H1 (cell line): ENCODE results near the gene NR1I3. TPM values are rescaled to one million over a fixed set of nuclear protein-coding genes. Genes with fewer than 3 reads are reported as not detected.
A peak's percentile ranks its signal among the peaks of the same experiment; 100 is the strongest.

ENCODE experiments used
- ATF3 ChIP-seq: IDR thresholded peaks from 2 replicates; pipeline ENCODE4 v1.6.1; 2011; ENCODE audit warnings: low read depth, mild to moderate bottlenecking, low read length; ENCODE audit not compliant: insufficient read depth
- CBX5 ChIP-seq: fragments of 300-800, 300-1000 bp; sonication (generic); IDR thresholded peaks from 2 replicates; pipeline ENCODE4 v1.7.1; 2016; ENCODE audit warnings: antibody characterized with exemption, low read length, low read depth
- CEBPB ChIP-seq: IDR thresholded peaks from 2 replicates; pipeline ENCODE4 v1.6.1; 2012; ENCODE audit warnings: low read depth, low read length
- CHD1 ChIP-seq: IDR thresholded peaks from 2 replicates; pipeline ENCODE4 v1.6.1; 2012; ENCODE audit warnings: low read depth, low read length, improper control_type of control experiment
- CHD2 ChIP-seq: IDR thresholded peaks from 2 replicates; pipeline ENCODE4 v1.6.1; 2012; ENCODE audit warnings: low read length, improper control_type of control experiment
- CTBP2 ChIP-seq: IDR thresholded peaks from 2 replicates; pipeline ENCODE4 v1.7.0; 2011; ENCODE audit warnings: borderline replicate concordance, mild to moderate bottlenecking, moderate library complexity, mixed read lengths, low read length; ENCODE audit not compliant: insufficient read depth, insufficient read length
- E2F6 ChIP-seq: IDR thresholded peaks from 2 replicates; pipeline ENCODE4 v1.6.1; 2012; ENCODE audit warnings: inconsistent platforms
- GTF2F1 ChIP-seq: IDR thresholded peaks from 2 replicates; pipeline ENCODE4 v1.6.1; 2012; ENCODE audit warnings: low read depth, low read length, improper control_type of control experiment, borderline replicate concordance
- NANOG ChIP-seq: IDR thresholded peaks from 2 replicates; pipeline ENCODE4 v1.6.1; 2011; ENCODE audit warnings: low read length, low read depth, mild to moderate bottlenecking, inconsistent platforms; ENCODE audit not compliant: insufficient read depth, poor library complexity, severe bottlenecking
- PHF8 ChIP-seq: fragments of 200-600 bp; sonication (generic); conservative IDR thresholded peaks from 2 replicates; pipeline ENCODE4 v1.7.1; 2012; ENCODE audit warnings: low read depth, mild to moderate bottlenecking, inconsistent platforms, low read length, moderate library complexity
- RBBP5 ChIP-seq: IDR thresholded peaks from 2 replicates; pipeline ENCODE4 v1.7.1; 2012; ENCODE audit warnings: low read depth, mild to moderate bottlenecking, inconsistent platforms, low read length, moderate library complexity, borderline replicate concordance
- SP1 ChIP-seq: IDR thresholded peaks from 2 replicates; pipeline ENCODE4 v1.6.1; 2011; ENCODE audit warnings: low read depth, low read length
- SP2 ChIP-seq: IDR thresholded peaks from 2 replicates; pipeline ENCODE4 v1.6.1; 2012; ENCODE audit warnings: mild to moderate bottlenecking, low read length, inconsistent platforms
- SUZ12 ChIP-seq: fragments of 200-600 bp; sonication (generic); IDR thresholded peaks from 2 replicates; pipeline ENCODE4 v1.6.1; 2012; ENCODE audit warnings: mild to moderate bottlenecking, inconsistent platforms, low read length, moderate library complexity, mixed read lengths
- TAF1 ChIP-seq: IDR thresholded peaks from 2 replicates; pipeline ENCODE4 v1.6.1; 2011; ENCODE audit warnings: mild to moderate bottlenecking, low read depth, low read length
- TCF12 ChIP-seq: IDR thresholded peaks from 2 replicates; pipeline ENCODE4 v1.6.1; 2011; ENCODE audit warnings: low read depth, mild to moderate bottlenecking, low read length
- polyA plus RNA-seq, 7 experiments: library from polyadenylated mRNA; depleted of rRNA in 3 of 7; stranded (reverse) in 5 of 7; unstranded in 2 of 7; fragments of >200 nt in 5 of 7; fragments of 200-250 nt in 2 of 7; gene quantifications; 1 replicate in 5 of 7; 2 replicates in 1 of 7; 4 replicates in 1 of 7; pipeline versions ENCODE4 v1.2.1 to v1.2.3, GENCODE V29; 2011 to 2013; ENCODE audit warnings: missing spikeins in 2 of 7, mixed read lengths in 2 of 7
- total RNA-seq: library from RNA; stranded (reverse); fragmentation: NEBNext Ultra II Directional; extraction: Animal tissue kit (Norgen Biotek cat#: 25700); gene quantifications from 2 replicates; pipeline ENCODE4 v1.2.1, GENCODE V29; 2021
- TF ChIP-seq, protein P1 (sequence below): IDR thresholded peaks from 2 replicates; pipeline ENCODE4 v1.6.1; 2012; ENCODE audit warnings: low read length, inconsistent platforms
- TF ChIP-seq, protein P2 (sequence below): IDR thresholded peaks from 2 replicates; pipeline ENCODE4 v1.6.1; 2011; ENCODE audit warnings: low read length, improper control_type of control experiment

The NR1I3 gene
- total and polyA plus RNA-seq, 2 of the 8 experiments (the other 6 are each of a cell fraction or from before 2014, with no cell fraction given), result not detected

- no peak for TF ChIP-seq CBX5
- TF ChIP-seq E2F6, result no peak
- TF ChIP-seq, protein P1, sequence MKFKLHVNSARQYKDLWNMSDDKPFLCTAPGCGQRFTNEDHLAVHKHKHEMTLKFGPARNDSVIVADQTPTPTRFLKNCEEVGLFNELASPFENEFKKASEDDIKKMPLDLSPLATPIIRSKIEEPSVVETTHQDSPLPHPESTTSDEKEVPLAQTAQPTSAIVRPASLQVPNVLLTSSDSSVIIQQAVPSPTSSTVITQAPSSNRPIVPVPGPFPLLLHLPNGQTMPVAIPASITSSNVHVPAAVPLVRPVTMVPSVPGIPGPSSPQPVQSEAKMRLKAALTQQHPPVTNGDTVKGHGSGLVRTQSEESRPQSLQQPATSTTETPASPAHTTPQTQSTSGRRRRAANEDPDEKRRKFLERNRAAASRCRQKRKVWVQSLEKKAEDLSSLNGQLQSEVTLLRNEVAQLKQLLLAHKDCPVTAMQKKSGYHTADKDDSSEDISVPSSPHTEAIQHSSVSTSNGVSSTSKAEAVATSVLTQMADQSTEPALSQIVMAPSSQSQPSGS, result no peak
- TF ChIP-seq PHF8, result 0 out of 2 replicates have a peak, but pooled peaks have one; percentile 28
- TF ChIP-seq CEBPB, result no peak
- no peak for TF ChIP-seq SUZ12
- no peak for TF ChIP-seq ATF3
- TF ChIP-seq SP2, result peak; percentile 69
- peak; percentile 99 for TF ChIP-seq SP1
- TF ChIP-seq, protein P2, sequence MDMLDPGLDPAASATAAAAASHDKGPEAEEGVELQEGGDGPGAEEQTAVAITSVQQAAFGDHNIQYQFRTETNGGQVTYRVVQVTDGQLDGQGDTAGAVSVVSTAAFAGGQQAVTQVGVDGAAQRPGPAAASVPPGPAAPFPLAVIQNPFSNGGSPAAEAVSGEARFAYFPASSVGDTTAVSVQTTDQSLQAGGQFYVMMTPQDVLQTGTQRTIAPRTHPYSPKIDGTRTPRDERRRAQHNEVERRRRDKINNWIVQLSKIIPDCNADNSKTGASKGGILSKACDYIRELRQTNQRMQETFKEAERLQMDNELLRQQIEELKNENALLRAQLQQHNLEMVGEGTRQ, result no peak
- TF ChIP-seq CHD1, result no peak
- peak; percentile 55 for TF ChIP-seq NANOG
- TF ChIP-seq TAF1, result peak; percentile 68
- TF ChIP-seq TCF12, result no peak
- peak; percentile 91 for TF ChIP-seq CTBP2
- no peak for TF ChIP-seq GTF2F1
- no peak for TF ChIP-seq RBBP5
- peak; percentile 81 for TF ChIP-seq CHD2
Observed at GRCh38 chr1:161225534-161226319, 12.3 kb downstream of the NR1I3 start, which contains the start of gene TOMM40L (continued).
